Measurements from ENCODE around the gene FXYD6.

DNA sequence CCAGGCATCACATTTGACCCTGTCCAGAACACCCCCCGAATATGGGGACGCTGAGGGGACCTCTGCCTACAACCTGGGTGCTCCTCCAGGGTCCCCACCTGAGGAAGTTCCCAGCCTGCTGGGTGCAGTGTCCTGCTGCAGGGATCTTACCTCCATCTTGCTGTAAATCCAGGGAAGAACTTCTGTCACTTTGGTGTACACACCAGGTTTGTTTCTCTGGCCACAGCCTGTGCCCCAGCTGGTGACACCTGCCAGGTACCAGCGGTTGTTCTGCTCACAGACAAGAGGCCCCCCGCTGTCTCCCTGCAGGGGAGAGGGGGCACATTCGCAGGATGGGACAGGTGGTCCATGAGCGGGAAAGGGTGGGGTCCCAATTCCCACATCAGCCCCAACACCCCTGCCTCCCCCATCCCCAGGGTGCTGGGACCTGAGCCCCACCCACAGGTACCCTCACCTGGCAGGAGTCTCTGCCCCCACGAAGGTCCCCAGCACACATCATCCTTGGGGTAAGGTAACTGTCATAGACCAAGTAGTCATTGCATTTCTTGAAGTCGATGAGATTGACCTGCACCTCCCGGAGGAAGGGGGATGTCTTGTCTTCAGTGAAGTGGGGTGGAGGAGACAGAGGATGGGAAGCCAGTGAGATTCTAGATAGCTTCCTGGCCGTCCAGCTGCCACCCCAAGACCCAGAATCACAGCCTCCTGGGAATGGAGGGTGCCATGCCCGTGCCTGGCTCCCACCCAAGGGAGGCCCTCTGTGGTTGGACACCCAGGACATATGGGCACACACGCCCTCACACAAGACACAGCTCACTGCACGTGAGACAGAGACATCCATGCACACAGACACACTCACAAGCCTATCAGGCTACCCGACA, 27.3 kb upstream of the FXYD6 start:
- TF ChIP-seq, protein P1, sequence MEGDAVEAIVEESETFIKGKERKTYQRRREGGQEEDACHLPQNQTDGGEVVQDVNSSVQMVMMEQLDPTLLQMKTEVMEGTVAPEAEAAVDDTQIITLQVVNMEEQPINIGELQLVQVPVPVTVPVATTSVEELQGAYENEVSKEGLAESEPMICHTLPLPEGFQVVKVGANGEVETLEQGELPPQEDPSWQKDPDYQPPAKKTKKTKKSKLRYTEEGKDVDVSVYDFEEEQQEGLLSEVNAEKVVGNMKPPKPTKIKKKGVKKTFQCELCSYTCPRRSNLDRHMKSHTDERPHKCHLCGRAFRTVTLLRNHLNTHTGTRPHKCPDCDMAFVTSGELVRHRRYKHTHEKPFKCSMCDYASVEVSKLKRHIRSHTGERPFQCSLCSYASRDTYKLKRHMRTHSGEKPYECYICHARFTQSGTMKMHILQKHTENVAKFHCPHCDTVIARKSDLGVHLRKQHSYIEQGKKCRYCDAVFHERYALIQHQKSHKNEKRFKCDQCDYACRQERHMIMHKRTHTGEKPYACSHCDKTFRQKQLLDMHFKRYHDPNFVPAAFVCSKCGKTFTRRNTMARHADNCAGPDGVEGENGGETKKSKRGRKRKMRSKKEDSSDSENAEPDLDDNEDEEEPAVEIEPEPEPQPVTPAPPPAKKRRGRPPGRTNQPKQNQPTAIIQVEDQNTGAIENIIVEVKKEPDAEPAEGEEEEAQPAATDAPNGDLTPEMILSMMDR (IDR thresholded peaks at IDR 0.05) = no peak
- TF ChIP-seq POLR2AphosphoS5 (IDR thresholded peaks at IDR 0.05; ENCODE audit: low read depth, low read length) (no peak), TCF7L2 (IDR thresholded peaks at IDR 0.05; ENCODE audit: low read depth, low read length) (no peak)
- TF ChIP-seq, protein P2, sequence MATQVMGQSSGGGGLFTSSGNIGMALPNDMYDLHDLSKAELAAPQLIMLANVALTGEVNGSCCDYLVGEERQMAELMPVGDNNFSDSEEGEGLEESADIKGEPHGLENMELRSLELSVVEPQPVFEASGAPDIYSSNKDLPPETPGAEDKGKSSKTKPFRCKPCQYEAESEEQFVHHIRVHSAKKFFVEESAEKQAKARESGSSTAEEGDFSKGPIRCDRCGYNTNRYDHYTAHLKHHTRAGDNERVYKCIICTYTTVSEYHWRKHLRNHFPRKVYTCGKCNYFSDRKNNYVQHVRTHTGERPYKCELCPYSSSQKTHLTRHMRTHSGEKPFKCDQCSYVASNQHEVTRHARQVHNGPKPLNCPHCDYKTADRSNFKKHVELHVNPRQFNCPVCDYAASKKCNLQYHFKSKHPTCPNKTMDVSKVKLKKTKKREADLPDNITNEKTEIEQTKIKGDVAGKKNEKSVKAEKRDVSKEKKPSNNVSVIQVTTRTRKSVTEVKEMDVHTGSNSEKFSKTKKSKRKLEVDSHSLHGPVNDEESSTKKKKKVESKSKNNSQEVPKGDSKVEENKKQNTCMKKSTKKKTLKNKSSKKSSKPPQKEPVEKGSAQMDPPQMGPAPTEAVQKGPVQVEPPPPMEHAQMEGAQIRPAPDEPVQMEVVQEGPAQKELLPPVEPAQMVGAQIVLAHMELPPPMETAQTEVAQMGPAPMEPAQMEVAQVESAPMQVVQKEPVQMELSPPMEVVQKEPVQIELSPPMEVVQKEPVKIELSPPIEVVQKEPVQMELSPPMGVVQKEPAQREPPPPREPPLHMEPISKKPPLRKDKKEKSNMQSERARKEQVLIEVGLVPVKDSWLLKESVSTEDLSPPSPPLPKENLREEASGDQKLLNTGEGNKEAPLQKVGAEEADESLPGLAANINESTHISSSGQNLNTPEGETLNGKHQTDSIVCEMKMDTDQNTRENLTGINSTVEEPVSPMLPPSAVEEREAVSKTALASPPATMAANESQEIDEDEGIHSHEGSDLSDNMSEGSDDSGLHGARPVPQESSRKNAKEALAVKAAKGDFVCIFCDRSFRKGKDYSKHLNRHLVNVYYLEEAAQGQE (IDR thresholded peaks at IDR 0.05; ENCODE audit: insufficient read depth in 1 of 2, low read depth in 2 of 2, low read length in 1 of 2) = no peak

Data from Panc1 (cell line).